HCT116 (cell line): ENCODE results near the gene SYNPR.

Source experiments
- ATF3 ChIP-seq: IDR thresholded peaks from 2 replicates; pipeline ENCODE4 v1.6.1; 2012
- CEBPB ChIP-seq: IDR thresholded peaks from 2 replicates; pipeline ENCODE4 v1.6.1; 2012; ENCODE audit warnings: low read depth
- CTCF ChIP-seq, 3 experiments: fragments of 200-600 bp in 1 of 3; sonication (generic) in 1 of 3; IDR thresholded peaks in 2 of 3; conservative IDR thresholded peaks in 1 of 3; 2 replicates each; pipeline ENCODE4 v1.5.1; 2012 to 2017; ENCODE audit warnings: low read depth in 2 of 3, low read length in 2 of 3, antibody characterized with exemption in 1 of 3, borderline replicate concordance in 1 of 3, control low read depth in 1 of 3, mild to moderate bottlenecking in 1 of 3, mixed read lengths in 1 of 3, mixed run types in 1 of 3, moderate library complexity in 1 of 3; ENCODE audit not compliant: insufficient read depth in 1 of 3
- JUND ChIP-seq: IDR thresholded peaks from 2 replicates; pipeline ENCODE4 v1.6.1; 2012
- POLR2AphosphoS5 ChIP-seq: IDR thresholded peaks from 2 replicates; pipeline ENCODE4 v1.6.1; 2011; ENCODE audit warnings: mild to moderate bottlenecking, low read depth, low read length, moderate library complexity
- REST ChIP-seq: IDR thresholded peaks from 2 replicates; pipeline ENCODE4 v1.6.1; 2012; ENCODE audit warnings: low read depth
- SIN3A ChIP-seq: IDR thresholded peaks from 2 replicates; pipeline ENCODE4 v1.6.1; 2012; ENCODE audit warnings: low read depth
- ZNF274 ChIP-seq: fragments of 200-500 bp; sonication (Bioruptor generic); IDR thresholded peaks from 2 replicates; pipeline ENCODE4 v1.6.1; 2014; ENCODE audit warnings: mild to moderate bottlenecking, low read depth, low read length, inconsistent platforms

GRCh38 chr3:63309768-63310167, 31.7 kb downstream of the SYNPR start:
- TF ChIP-seq CTCF (IDR thresholded peaks at IDR 0.05 in 2 of 3, conservative IDR thresholded peaks at IDR 0.05 in 1 of 3; ENCODE audit: borderline replicate concordance in 1 of 3, insufficient read depth in 1 of 3, low read depth in 2 of 3, low read length in 2 of 3) (no peak), ATF3 (no peak), SIN3A (no peak), CEBPB (no peak), REST (no peak), JUND (no peak), ZNF274 (no peak), POLR2AphosphoS5 (no peak)
